ENCODE results near the gene GALNT2.
A peak's percentile ranks its signal among the peaks of the same experiment; 100 is the strongest.

Gene GALNT2

DNA sequence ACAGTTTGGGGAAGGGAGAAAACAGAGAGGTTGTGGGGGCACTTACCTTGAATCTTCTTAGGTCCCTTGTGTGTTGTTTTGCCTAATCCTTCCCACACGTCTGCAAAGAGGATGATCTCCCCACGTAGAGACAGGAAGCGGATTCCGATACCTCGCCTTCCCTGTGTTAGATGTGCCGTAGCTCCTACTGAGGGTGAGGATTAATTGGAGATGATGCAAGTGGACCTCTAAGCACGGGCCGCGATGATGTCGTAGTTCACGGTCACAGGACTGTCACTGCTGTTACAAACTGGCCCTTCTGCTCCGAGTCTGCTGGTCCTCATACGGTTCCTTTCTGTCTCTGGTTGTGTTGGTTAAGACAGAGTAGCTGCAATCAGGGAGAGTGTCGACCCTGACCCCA is 27.7 kb downstream of the GALNT2 start:
- no peak overlapping the region for H3K4me3 ChIP-seq (replicated peaks in 1 of 2; ENCODE audit: low read depth in 2 of 2, low read length in 2 of 2)
- no peak for DNase-seq (ENCODE audit: low read depth in 2 of 2)

GRCh38 chr1:230095938-230096337 is 28.9 kb downstream of the GALNT2 start:
- no peak overlapping the region for H3K4me3 ChIP-seq (replicated peaks in 1 of 2; ENCODE audit: low read depth in 2 of 2, low read length in 2 of 2)
- TF ChIP-seq, protein P1, sequence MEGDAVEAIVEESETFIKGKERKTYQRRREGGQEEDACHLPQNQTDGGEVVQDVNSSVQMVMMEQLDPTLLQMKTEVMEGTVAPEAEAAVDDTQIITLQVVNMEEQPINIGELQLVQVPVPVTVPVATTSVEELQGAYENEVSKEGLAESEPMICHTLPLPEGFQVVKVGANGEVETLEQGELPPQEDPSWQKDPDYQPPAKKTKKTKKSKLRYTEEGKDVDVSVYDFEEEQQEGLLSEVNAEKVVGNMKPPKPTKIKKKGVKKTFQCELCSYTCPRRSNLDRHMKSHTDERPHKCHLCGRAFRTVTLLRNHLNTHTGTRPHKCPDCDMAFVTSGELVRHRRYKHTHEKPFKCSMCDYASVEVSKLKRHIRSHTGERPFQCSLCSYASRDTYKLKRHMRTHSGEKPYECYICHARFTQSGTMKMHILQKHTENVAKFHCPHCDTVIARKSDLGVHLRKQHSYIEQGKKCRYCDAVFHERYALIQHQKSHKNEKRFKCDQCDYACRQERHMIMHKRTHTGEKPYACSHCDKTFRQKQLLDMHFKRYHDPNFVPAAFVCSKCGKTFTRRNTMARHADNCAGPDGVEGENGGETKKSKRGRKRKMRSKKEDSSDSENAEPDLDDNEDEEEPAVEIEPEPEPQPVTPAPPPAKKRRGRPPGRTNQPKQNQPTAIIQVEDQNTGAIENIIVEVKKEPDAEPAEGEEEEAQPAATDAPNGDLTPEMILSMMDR (IDR thresholded peaks at IDR 0.05; ENCODE audit: low read depth, low read length) = no peak
- DNase-seq (ENCODE audit: low read depth in 2 of 2) = no peak

More for the DNA sequence above, 27.7 kb downstream of the GALNT2 start:
- TF ChIP-seq, protein P1 (IDR thresholded peaks at IDR 0.05; ENCODE audit: low read depth, low read length) = no peak

- DNase-seq (ENCODE audit: low read depth in 2 of 2) = no peak
- TF ChIP-seq, protein P1 (IDR thresholded peaks at IDR 0.05; ENCODE audit: low read depth, low read length) = no peak
- no peak overlapping the region for H3K4me3 ChIP-seq (replicated peaks in 1 of 2; ENCODE audit: low read depth in 2 of 2, low read length in 2 of 2)
These were observed 30.3 kb downstream of the GALNT2 start for GRCh38 chr1:230097370-230097769.

- TF ChIP-seq, protein P1 (IDR thresholded peaks at IDR 0.05; ENCODE audit: low read depth, low read length) = no peak
These were observed 31.7 kb downstream of the GALNT2 start for GRCh38 chr1:230098723-230099122.

DNA sequence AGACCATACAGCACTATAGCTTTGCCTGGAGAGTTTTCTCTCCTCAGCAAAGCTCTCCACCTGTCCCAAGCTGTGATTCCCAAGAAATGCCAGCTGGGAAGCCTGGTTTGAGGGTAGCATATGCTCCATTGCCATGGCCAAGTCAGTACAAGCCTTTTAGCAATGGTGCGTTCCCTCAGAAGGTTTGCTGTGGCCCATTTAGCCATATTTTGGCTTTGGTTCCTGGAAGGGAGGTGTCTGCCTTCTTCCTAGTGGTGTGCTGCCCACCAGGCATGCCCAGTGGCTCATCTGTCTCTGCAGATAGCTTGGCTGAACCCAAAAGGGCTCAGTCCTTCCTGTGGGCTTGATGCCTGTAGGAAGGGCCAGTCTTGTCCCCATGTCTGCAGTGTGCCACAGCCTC is 32.4 kb downstream of the GALNT2 start:
- TF ChIP-seq, protein P1 (IDR thresholded peaks at IDR 0.05; ENCODE audit: low read depth, low read length) = no peak
- no peak overlapping the region for H3K4me3 ChIP-seq (replicated peaks in 1 of 2; ENCODE audit: low read depth in 2 of 2, low read length in 2 of 2)
- no peak for DNase-seq (ENCODE audit: low read depth in 2 of 2)

More at GRCh38 chr1:230098723-230099122, 31.7 kb downstream of the GALNT2 start:
- DNase-seq (ENCODE audit: low read depth in 2 of 2) = no peak
- no peak overlapping the region for H3K4me3 ChIP-seq (replicated peaks in 1 of 2; ENCODE audit: low read depth in 2 of 2, low read length in 2 of 2)

GRCh38 chr1:230100932-230101331 is 33.9 kb downstream of the GALNT2 start:
- no peak for DNase-seq (ENCODE audit: low read depth in 2 of 2)
- H3K4me3 ChIP-seq (replicated peaks in 1 of 2; ENCODE audit: low read depth in 2 of 2, low read length in 2 of 2) = no peak overlapping the region
- TF ChIP-seq, protein P1 (IDR thresholded peaks at IDR 0.05; ENCODE audit: low read depth, low read length) = no peak

GRCh38 chr1:230101556-230101955 is 34.5 kb downstream of the GALNT2 start:
- DNase-seq (ENCODE audit: low read depth in 2 of 2) = peak in 1 of 2 donors; percentile 43
- TF ChIP-seq, protein P1 (IDR thresholded peaks at IDR 0.05; ENCODE audit: low read depth, low read length) = no peak
- H3K4me3 ChIP-seq (replicated peaks in 1 of 2; ENCODE audit: low read depth in 2 of 2, low read length in 2 of 2) = no peak overlapping the region
